GM12874 (cell line): ENCODE measurements around the gene TTC38.

Experiments used
- CTCF ChIP-seq: IDR thresholded peaks from 2 replicates; pipeline ENCODE4 v1.5.1; 2011; ENCODE audit warnings: low read depth, mild to moderate bottlenecking, control low read depth, low read length, moderate library complexity; ENCODE audit not compliant: insufficient read depth

The TTC38 gene

GRCh38 chr22:46259374-46259773, 8.4 kb upstream of the TTC38 start:
- no peak for TF ChIP-seq CTCF

GRCh38 chr22:46260038-46260437, 7.8 kb upstream of the TTC38 start:
- TF ChIP-seq CTCF = no peak

- no peak for TF ChIP-seq CTCF
These were observed 5.2 kb upstream of the TTC38 start for GRCh38 chr22:46262449-46263215.

- no peak for TF ChIP-seq CTCF
These were observed 4.6 kb upstream of the TTC38 start, which contains the start of gene PKDREJ for GRCh38 chr22:46263216-46263590. Gene PKDREJ, minus strand, starts transcription at chr22:46263343. Its CDS starts 21 bp downstream, at chr22:46263322.

GRCh38 chr22:46269564-46269963, 1.8 kb downstream of the TTC38 start:
- TF ChIP-seq CTCF = no peak

GRCh38 chr22:46272196-46272595, 4.4 kb downstream of the TTC38 start:
- TF ChIP-seq CTCF = no peak

GRCh38 chr22:46272762-46273431, 5.1 kb downstream of the TTC38 start:
- TF ChIP-seq CTCF = no peak
